Breast epithelium (tissue), 3 donors: ENCODE results near the gene GADD45GIP1.

Experiments used
- POLR2A ChIP-seq: fragments of 450-650 bp; IDR thresholded peaks from one replicate; pipeline ENCODE4 v1.6.1; 2016; ENCODE audit warnings: antibody characterized with exemption, mild to moderate bottlenecking, moderate library complexity
- TF ChIP-seq, protein P1 (sequence below), 3 donors: fragments of 450-650 bp; IDR thresholded peaks; one replicate each; pipeline ENCODE4 v1.5.1; 2016 to 2017; ENCODE audit warnings: antibody characterized with exemption in 3 of 3, mild to moderate bottlenecking in 3 of 3, moderate library complexity in 3 of 3

DNA sequence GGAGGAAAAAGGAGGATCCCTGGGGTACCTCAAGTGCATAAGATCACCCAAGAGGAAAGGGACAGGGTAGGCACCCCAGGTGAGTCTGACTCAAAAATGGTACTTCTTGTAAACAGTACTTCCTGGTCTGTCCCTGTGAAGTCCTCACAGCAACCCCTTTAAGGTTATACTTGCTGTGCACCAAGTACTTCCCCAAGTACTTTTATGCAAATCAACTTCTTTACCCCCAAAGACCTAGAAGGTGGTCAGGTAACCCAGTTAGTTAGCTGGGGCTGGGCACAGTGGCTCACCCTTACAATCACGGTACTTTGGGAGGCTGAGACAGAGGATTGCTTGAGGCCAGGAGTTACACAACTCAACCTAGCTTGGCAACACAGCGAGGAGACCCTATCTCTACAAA, 16.1 kb downstream of the GADD45GIP1 start:
- TF ChIP-seq POLR2A, result no peak
- TF ChIP-seq, protein P1, sequence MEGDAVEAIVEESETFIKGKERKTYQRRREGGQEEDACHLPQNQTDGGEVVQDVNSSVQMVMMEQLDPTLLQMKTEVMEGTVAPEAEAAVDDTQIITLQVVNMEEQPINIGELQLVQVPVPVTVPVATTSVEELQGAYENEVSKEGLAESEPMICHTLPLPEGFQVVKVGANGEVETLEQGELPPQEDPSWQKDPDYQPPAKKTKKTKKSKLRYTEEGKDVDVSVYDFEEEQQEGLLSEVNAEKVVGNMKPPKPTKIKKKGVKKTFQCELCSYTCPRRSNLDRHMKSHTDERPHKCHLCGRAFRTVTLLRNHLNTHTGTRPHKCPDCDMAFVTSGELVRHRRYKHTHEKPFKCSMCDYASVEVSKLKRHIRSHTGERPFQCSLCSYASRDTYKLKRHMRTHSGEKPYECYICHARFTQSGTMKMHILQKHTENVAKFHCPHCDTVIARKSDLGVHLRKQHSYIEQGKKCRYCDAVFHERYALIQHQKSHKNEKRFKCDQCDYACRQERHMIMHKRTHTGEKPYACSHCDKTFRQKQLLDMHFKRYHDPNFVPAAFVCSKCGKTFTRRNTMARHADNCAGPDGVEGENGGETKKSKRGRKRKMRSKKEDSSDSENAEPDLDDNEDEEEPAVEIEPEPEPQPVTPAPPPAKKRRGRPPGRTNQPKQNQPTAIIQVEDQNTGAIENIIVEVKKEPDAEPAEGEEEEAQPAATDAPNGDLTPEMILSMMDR (IDR thresholded peaks at IDR 0.05), result no peak
